SIG-M5 (cell line): ENCODE measurements around the gene SNTA1.
A peak's percentile ranks its signal among the peaks of the same experiment; 100 is the strongest.
"Not testable (repeated sequence)": the region's sequence is repeated elsewhere in the genome, so short reads cannot be mapped to it uniquely, and the experiment has no call there.

Experiments used
- DNase-seq: peaks from one replicate; lab custom pipeline; 2025; lab: John Stamatoyannopoulos, UW

SNTA1 gene

DNA sequence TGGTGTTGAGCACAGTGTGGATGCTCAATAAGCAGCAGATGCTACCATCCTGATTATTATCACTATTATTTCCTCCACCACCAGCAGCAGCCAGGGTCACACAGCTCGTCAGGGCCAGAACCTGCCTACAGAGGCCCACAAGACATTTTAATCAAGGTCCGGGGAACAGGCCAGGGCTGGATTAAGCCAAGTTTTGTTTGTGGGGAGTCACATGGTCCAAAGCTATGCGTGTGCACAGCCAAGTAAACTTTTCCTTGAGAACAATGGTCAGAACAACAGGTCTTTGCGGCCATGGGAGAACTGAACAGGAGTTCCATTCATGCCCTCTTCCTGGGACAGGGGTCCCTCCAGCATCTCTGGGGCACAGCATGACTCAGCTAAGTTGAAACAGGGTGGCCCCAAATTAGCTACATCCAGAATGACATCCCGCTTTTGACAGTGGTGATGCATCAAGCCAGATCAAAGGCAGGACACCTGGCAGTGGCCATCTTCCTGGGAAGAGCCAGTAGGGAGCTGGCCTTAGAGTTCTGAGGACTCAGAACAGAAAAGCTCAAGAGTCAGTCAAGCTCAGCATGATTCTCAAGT is 11.7 kb downstream of the SNTA1 start:
- DNase-seq, result no peak

DNA sequence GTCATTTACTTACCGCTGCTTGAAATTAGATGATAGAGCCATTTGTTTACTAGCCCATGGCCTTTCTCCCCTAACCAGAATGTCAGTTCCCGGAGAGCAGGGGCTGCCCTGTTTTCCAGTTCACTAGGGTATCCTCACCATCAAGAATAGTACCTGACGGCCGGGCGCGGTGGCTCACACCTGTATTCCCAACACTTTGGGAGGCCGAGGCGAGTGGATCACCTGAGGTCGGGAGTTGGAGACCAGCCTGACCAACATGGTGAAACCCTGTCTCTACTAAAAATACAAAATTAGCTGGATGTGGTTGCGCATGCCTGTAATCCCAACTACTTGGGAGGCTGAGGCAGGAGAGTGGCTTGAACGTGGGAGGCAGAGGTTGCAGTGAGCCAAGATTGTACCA is 19.7 kb downstream of the SNTA1 start:
- not testable (repeated sequence) for DNase-seq

DNA sequence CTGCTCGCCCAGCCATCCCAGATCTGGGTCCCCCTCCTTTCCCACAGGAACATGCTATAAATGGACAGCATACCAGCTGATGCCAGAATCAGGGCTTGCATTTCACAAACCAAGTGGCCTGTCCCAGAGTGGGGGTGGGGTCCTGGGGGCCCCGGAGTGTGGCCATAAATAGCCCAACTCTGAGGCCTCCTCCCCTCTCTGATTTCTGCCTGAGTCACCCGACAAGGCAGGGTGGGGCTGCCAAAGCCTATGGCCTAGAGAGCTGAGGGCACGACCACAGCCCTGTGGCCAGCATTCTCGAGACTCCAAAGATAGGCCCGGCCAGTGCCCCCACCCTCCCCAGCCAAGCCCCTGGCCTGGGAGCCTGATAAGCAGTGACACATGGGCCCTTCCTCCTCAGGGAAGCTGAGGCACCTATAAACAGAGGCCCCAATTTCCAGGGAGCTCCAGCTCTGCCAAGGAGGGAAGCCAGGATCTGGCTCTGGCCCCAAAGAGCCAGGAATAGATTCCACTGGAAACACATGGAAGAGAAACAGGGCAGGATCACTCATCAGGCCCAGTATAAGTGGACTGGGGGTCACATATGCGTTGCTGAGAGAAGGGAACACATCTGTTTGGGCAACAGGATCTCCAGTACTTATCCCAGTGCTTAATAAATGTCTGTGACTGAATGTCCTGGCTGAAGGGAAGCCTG is 20.3 kb downstream of the SNTA1 start:
- DNase-seq, result no peak

DNA sequence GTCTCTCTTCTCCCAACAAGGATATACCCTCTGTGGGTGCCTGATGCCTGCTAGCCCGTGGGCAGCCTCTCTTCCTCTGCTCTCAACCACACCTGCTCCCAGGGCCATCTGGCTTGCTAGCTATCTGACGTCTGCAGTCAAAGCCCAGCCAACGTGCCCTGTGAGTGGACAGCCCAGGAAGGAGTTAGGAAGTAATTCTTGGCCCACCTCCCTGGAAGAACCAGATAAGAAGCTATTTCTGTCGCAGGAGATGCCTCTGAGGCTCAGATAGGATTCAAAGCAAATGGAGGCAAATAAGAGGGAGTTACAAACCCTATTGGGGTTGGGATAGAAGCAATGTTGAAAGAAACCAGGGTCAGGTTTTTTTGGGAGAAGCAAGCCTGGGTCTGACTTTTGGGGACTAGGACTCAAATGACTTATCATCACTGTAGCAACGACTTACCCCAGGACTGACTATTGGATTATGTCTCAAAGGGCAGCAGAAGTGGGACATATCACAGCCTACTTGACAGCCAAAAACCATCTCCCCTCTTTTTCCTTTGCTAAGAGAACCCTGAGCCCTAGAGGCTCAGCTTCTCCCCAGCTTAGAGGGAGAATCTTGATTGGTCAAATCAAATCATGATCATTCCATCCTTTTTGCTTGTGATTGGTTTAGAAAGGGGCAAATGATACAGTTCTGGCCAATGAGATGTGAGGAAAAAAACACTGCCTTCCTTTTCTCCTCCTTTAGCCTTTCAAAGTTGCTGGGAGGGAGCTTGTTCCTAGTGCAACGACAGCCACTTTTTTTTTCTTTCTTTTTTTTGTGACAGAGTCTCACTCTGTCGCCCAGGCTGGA is 24.2 kb downstream of the SNTA1 start:
- no peak for DNase-seq

DNA sequence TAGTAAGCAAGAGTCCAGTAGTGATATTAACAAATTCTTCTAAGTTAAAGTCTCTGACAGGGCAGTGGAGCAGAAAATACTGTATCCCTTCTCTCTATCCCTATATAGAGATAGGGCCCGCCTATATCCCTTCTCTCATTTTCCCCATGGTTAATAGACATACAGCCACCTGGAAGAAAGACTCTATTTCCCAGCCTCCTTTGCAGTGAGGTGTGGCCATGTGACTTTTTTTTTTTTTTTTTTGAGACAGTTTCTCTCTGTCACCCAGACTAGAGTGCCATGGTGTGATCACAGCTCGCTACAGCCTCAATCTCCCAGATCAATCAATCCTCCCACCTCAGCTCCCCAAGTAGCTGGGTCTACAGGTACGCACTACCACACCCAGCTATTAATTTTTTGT is 25.5 kb downstream of the SNTA1 start:
- DNase-seq, result no peak

DNA sequence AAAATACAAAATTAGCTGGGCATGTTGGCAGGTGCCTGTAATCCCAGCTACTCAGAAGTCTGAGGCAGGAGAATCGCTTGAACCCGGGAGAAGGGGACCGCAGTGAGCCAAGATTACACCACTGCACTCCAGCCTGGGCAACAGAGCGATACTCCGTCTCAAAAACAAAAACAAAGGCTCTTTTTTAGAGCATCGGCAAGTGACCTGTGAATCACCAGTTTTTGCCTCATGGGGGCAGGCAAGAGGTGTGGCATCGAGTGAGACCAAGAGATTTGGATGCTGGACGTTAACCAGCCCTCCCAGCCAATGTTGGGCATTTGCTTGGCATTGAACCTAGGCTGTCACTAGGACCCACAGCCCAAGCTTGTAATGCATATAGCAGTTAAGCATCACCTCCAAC is 27.6 kb downstream of the SNTA1 start:
- no peak for DNase-seq

DNA sequence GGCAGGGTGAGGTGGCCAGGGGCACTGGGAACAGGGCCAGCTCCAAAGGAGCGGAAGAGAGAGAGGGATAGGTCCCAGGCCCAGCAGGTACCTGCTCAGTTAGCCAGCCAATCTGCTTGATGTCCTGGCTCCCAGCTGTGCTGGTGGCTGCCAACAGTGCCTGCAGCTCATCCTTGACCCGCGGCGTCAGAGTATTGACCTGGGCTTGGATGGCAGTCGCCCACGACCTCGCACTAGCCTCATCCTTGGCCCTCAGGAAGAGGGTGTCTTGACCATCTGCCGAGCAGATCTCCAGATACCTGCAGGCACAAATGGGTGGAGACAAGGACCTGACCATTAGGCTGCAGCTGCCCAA is 31.1 kb downstream of the SNTA1 start:
- no peak for DNase-seq

DNA sequence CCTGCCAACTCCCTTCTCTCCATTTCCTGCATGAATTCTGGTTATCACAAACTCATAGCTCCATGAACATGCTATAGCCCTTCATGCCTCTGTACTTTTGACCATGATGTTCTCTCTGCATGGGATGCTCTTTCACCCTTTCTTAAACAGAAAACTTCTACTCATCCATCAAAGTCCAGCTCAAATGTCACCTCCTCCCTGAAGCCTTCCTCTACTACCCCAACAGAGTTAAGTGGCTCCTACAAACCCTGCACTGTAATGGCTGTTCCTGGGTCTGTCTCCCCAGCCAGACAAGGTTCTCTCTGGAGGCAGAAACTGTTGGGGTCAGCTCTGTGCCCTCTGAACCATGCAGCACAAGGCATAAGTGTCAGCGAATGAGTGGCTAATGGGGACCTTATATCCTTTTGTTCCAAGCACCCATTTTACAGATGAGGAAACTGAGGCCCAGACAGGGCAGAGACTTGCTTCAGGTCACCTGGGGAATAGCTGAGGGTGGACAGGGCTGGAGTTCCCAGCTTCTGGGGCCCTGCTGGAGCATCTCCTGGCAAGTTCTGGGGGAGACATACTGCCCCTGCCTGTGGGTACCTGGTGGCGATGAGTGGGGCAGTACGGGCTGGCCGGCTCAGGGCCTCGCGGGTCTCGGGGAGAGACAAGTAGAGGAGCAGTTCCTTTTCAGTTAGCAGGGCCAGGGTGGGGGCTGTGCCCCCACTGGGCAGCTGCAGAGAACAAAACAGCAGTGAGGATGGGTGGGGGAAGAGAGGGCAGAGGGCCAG is 31.7 kb downstream of the SNTA1 start:
- DNase-seq, result no peak

DNA sequence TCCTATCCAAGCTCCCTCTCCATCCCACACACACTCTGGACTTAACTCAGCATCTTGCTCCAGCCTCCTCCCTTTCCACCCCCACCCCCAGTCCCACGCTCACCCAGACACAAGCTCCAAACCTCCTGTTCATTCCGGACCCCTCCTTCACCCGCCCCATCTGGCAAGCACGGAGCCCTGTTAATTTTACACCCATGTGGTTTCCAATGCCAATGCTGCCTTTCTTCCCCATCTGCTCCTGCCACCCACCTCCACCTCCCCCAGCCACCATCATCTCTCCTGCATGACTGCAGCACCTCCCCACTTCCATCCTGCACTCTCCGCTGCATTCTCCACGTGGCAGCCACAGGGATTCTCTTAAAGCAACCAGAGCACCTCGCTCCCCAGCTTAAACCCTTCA is 32.3 kb downstream of the SNTA1 start:
- DNase-seq, result no peak

DNA sequence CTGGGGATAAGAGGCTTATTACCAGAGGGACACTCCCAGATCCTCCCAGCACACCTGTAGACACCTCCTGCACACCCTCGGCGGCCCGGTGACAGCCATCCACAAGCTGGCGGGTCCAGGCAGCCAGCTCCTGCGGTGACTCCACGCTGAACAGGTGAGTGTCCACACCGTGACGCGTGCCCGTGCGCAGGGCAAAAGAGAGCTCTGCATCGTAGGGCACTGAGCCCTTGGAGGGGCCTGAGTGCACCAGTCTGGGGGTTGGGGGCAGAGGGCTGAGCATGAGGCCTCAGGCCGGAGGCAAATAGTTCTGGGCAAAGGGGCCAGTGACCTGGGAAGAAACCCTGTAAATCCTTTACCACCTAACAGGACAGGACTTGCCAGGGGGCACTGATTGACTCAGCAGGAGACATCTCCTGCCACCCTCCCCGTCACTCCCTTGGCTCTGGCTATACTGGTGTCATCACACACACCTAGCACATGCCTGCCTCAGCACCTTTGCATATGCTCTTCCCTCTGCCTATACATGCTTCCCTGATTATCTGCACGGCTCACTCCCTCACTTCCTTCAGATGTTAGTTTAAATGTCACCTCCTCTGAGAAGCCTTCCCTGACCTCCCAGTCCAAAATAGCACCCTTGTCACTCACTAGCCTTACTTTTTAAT is 33.4 kb downstream of the SNTA1 start:
- DNase-seq, result no peak

DNA sequence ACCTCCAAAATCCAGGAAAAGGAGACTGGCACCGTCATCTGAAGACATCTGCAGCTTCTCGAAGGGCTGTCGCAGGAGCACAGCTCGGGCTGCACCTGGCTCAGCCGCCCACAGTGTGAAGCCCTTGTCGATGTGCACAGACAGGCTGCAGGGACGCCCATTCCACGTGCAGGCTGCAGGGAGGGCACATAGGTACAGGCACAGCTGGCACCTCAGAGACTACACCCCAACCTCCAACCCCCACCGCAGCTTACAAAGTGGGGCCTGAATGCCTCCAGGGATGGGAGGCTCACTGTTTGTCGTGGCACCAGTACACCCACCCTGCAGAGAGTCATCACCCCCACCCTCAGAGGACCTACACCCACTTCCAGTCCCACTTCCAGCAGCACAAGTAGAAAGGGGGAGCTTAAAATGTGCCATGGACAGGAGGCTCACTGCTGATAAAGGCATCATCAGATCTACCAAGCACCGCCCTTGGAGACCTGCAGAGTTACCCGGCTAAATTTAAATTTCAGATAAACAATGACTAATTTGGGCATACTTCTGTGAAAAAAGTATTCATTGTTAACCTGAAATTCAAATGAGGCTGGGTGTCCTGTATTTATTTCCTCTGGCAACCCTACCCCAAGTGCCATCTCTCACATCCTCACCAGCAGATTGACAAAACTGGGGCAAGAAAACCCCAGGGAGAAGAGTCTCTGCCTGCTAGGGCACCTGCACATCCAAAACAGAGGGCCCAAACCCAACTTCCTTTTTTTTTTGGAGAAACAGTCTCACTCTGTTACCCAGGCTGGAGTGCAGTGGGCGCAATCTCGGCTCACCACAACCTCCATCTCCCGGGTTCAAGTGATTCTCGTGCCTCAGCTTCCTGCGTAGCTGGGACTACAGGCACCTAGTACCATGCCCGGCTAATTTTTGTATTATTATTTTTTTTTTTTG is 34.6 kb downstream of the SNTA1 start:
- no peak for DNase-seq

DNA sequence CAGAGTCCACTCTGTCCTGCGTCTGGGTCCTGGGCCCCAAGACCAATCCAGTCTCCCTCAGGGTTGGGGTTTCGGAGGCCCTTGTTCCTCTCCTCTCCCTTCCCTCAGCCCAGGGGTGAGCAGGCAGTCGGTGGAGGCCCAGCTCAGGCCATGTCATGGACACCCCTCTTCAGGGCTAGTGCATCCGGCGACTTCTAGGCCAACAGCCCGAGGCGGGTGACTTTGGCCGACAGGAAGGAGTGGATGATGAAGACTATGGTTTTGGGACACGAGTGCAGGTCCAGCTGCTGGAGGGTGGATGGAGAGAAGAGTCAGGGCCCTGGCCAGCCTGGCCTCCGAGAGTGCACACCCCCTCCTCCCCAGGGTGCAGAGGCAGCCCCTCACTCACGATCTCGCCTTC is 35.2 kb downstream of the SNTA1 start:
- DNase-seq, result no peak

DNA sequence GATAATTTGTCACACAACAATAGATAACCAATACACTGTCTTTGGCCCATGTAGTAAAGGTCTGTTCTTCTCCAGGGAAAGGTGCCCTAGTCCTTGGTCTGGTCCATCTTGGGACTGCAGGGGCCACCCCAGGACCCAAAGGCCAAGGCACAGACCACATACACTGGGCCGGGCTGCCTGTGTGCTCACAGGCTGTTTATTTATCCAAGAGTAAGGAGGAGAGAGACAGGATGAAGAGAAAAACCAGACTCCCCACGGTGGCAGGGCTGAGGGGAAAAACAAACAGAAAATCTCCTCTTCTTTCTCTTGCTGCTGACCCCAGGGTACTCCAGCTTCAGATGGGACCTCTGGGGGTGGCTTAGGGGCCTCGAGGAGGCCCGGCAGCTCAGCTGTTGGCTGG is 35.8 kb downstream of the SNTA1 start:
- DNase-seq, result no peak

DNA sequence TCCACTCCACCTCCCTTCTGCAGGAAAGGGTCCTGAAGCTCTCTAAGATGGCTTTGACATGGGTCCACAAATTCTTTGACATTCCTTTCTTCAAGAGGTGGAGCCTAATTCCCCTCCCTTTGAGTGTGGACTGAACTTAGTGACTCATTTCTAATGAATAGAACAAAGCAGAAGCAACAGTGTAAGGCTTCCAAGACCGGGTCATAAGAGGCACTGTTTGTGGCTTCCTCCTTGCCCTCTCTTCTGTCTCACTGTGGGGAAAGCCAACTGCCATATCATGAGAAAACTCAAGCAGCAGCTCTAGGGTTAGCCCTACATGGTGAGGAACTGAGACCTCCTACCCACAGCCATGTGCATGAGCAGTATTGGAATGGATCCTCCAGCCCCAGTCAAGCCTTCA is 36.3 kb downstream of the SNTA1 start:
- DNase-seq, result peak; percentile 30

DNA sequence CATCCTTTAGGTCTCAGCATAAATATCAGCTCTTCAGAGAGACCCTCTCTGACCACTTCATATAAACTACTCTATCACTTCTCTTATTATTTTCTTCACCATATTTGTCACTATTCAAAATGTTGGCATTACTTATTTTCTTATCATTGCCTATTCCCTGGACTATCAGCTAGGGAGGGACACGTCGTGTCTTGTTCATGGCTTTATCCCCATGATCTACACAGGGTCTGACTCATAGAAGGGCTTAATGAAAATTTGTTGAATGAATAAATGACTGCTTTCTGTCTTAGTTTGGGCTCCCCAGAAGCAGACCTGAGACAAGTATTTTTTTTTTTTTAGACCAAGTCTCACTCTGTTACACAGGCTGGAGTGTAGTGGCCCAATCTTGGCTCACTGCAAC is 39.3 kb downstream of the SNTA1 start:
- DNase-seq, result no peak

DNA sequence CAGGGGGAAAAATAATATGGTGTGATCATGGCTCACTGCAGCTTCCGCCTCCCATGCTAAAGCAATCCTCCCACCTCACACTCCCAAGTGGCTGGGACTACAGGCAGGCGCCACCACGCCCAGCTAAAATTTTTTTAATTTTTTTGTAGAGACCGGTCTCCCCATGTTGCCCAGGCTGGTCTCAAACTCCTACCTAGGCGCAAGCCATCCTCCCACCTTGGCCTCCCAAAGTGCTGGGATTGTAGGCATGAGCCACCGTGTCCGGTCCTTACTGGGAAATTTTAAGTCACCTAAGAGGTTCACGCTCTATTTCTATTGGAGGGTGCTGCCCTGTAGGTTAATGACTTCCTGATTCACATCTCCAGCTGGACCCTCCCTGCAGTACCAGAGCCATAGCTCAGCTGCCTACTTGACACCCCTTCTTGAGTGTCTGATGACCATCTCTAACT is 41.6 kb downstream of the SNTA1 start:
- no peak for DNase-seq

DNA sequence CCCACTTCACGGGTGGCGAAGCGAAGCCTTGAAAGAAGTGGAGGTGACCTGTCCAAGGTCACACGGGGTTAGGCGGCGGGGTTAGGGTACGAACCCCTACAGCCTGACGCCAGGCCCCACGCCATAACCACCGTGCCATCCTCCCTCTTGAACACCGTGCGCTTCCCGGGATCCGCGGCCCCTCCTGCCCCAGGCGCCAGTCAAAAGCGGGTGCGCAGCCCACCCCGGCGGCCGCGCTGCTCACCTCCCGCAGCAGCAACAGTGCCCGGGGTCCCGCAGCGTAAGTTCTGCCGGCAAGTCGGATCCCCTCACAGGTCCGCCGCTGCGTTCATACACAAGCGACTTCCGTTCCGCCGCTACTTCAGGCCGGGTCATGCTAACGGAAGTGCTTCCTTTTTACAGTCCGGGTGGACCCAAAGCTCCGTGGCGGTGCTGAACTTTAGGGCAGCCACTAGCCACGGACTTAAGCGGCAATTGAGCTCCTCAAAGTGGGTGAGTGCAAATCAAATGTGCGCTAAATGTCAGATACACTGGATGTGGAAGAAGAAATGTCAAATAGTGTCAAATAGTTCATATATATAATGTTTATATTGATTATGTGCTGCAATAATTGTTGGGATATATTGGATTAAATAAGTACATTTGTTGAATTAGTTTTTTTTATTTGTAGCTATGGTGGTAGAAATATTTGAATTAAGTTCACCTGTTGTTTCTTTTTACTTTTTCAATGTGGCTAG is 42.2 kb downstream of the SNTA1 start, which contains the start of gene CDK5RAP1:
TSS of gene CDK5RAP1 (minus strand) at position 336 of the 737 bp plus-strand sequence. CDS start 4,455 bp downstream, outside the sequence.
- DNase-seq, result no peak

DNA sequence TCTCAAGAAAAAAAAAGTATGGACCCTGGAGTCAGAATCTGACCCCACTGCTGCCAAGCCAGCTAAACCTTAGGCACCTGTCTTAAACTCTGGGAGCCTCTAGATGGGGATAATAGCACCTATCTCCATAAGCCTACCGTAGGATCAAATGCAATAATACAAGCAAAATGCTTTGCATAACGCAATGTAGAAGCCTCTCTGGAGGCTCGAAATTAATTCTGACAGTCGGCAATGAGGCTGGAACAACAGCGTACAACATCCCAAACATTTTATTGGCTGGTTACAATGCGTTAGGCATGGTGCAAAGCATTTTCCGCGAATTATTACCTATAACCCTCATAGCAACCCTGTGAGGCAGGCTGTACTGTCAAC is 42.8 kb downstream of the SNTA1 start:
- DNase-seq, result no peak

DNA sequence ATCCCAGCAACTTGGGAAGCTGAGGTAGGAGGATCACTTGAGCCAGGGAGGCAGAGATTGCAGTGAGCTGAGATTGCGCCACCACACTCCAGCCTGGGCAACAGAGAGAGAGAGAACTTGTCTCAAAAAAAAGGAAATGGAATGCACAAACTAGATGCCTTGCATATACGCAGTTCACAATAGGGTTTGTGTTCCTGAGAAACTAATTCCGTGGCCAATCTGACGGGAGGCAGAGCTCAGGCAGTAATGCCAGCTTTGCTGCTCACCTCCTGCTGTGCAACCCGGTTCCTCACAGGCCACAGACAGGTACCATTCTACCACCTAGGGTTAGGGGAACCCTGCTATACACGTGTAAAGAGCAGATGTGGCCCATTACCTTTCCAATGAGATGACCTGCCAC is 43.6 kb downstream of the SNTA1 start:
- DNase-seq, result no peak

DNA sequence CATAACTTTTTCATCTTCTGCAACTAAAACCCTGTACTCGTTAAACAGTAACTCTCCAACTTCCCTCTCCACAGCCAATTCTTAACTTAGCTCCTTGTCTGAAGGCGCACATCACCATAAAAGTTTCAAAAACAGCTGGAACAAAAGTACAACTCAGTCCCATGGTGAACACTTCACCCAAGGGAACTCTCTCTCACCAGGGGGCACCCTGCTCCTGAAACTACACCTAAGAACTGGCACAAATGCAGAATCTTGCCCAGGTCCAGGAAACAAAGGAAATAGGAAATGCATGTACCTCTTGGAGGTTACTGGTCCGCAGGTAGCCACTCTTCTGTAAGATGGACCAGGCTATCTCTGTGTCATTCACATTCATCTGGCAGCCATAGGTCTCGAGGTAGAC is 48.8 kb downstream of the SNTA1 start:
- no peak for DNase-seq
